Small intestine (tissue), 4 donors: ENCODE data around the gene ACADVL. TPM values are rescaled to one million over a fixed set of nuclear protein-coding genes. Genes with fewer than 3 reads are reported as not detected.

Source experiments
- polyA plus RNA-seq, 4 donors: library from polyadenylated mRNA; stranded (reverse) in 3 of 4; unstranded in 1 of 4; fragments of 200-250 nt in 3 of 4; fragments of 120-200 nt in 1 of 4; gene quantifications; one replicate each; pipeline versions ENCODE4 v1.2.1 to v1.2.3, GENCODE V29; 2013
- donor health status: healthy with polysubstance abuse.
- donor health status: Bipolar disorder and iron deficiency.
- donor health status: healthy.

Gene ACADVL
- polyA plus RNA-seq, 4 donors = 424 to 2,630 (median 1,444) TPM

Other genes with a start within 250 kb of the ACADVL start
- gene ALOX12, start 223.9 kb upstream of the ACADVL start, polyA plus RNA-seq = 1 to 10 TPM in 1 of 4 donors, under 1 TPM in 1, not detected in 2; 0.04 to 1.2 TPM
- gene RNASEK, start 207.3 kb upstream of the ACADVL start, polyA plus RNA-seq = 100 to 1,000 TPM; 204 to 313 (median 285) TPM
- 1 to 10 TPM in 3 of 4 donors, under 1 TPM in 1; 0.45 to 8.7 (median 4.2) TPM for gene BCL6B, start 196.9 kb upstream of the ACADVL start, polyA plus RNA-seq
- 10 to 100 TPM in 1 of 4 donors, 1 to 10 TPM in 3; 1.8 to 11.2 (median 5.0) TPM for gene SLC16A13, start 183.9 kb upstream of the ACADVL start, polyA plus RNA-seq
- gene SLC16A11, start 175.8 kb upstream of the ACADVL start, polyA plus RNA-seq = 1 to 10 TPM in 1 of 4 donors, under 1 TPM in 1, not detected in 2; 0.68 to 2.3 TPM
- 10 to 100 TPM in 2 of 4 donors, 1 to 10 TPM in 1, under 1 TPM in 1; 0.45 to 14.6 (median 10.0) TPM for gene CLEC10A, start 139.7 kb upstream of the ACADVL start, polyA plus RNA-seq
- gene ASGR2, start 105.1 kb upstream of the ACADVL start, polyA plus RNA-seq = under 1 TPM in 2 of 4 donors, not detected in 2; 0.46 to 0.81 TPM
- gene ASGR1, start 40.6 kb upstream of the ACADVL start, polyA plus RNA-seq = 1 to 10 TPM; 1.9 to 2.9 (median 2.7) TPM
- 1 to 10 TPM in 3 of 4 donors, under 1 TPM in 1; 0.67 to 9.2 (median 4.2) TPM for gene DLG4, start 102 bp upstream of the ACADVL start, polyA plus RNA-seq
- 10 to 100 TPM in 3 of 4 donors, 1 to 10 TPM in 1; 8.1 to 44.4 (median 16.0) TPM for gene DVL2, start 14.6 kb downstream of the ACADVL start, polyA plus RNA-seq
- 10 to 100 TPM; 26.4 to 44.3 (median 36.0) TPM for gene PHF23, start 19.5 kb downstream of the ACADVL start, polyA plus RNA-seq
- gene GABARAP, start 22.5 kb downstream of the ACADVL start, polyA plus RNA-seq = 1,000 to 10,000 TPM in 1 of 4 donors, 100 to 1,000 TPM in 3; 541 to 1,100 (median 797) TPM
- gene CTDNEP1, start 31.8 kb downstream of the ACADVL start, polyA plus RNA-seq = 100 to 1,000 TPM in 2 of 4 donors, 10 to 100 TPM in 2; 70.0 to 132 (median 89.3) TPM
- 10 to 100 TPM; 31.3 to 84.6 (median 45.4) TPM for gene ELP5, start 32.3 kb downstream of the ACADVL start, polyA plus RNA-seq
- 100 to 1,000 TPM; 309 to 561 (median 332) TPM for gene CLDN7, start 42.5 kb downstream of the ACADVL start, polyA plus RNA-seq
- 1 to 10 TPM in 2 of 4 donors, under 1 TPM in 2; 0.31 to 5.0 (median 1.2) TPM for gene SLC2A4, start 61.8 kb downstream of the ACADVL start, polyA plus RNA-seq
- 10 to 100 TPM in 2 of 4 donors, 1 to 10 TPM in 2; 4.0 to 49.6 (median 11.1) TPM for gene YBX2, start 74.7 kb downstream of the ACADVL start, polyA plus RNA-seq
- gene EIF5A, start 87.7 kb downstream of the ACADVL start, polyA plus RNA-seq = 100 to 1,000 TPM; 238 to 606 (median 340) TPM
- 100 to 1,000 TPM in 2 of 4 donors, 10 to 100 TPM in 2; 48.3 to 152 (median 86.3) TPM for gene GPS2, start 95.4 kb downstream of the ACADVL start, polyA plus RNA-seq
- gene NEURL4, start 109.4 kb downstream of the ACADVL start, polyA plus RNA-seq = 10 to 100 TPM; 14.3 to 36.9 (median 22.7) TPM
- gene ACAP1, start 116.6 kb downstream of the ACADVL start, polyA plus RNA-seq = 10 to 100 TPM in 1 of 4 donors, 1 to 10 TPM in 3; 3.8 to 43.5 (median 8.5) TPM
- gene KCTD11, start 132.2 kb downstream of the ACADVL start, polyA plus RNA-seq = 1 to 10 TPM; 6.0 to 8.6 (median 7.9) TPM
- gene TMEM95, start 135.2 kb downstream of the ACADVL start, polyA plus RNA-seq = not detected
- gene TNK1, start 161.2 kb downstream of the ACADVL start, polyA plus RNA-seq = 10 to 100 TPM in 2 of 4 donors, 1 to 10 TPM in 2; 8.8 to 16.3 (median 10.7) TPM
- 10 to 100 TPM in 3 of 4 donors, 1 to 10 TPM in 1; 6.3 to 18.0 (median 13.6) TPM for gene PLSCR3, start 174.6 kb downstream of the ACADVL start, polyA plus RNA-seq
- gene TMEM256, start 184.2 kb downstream of the ACADVL start, polyA plus RNA-seq = 100 to 1,000 TPM; 193 to 771 (median 385) TPM
- gene NLGN2, start 187.9 kb downstream of the ACADVL start, polyA plus RNA-seq = 1 to 10 TPM in 2 of 4 donors, under 1 TPM in 2; 0.22 to 6.1 (median 2.6) TPM
- gene SPEM1, start 200.4 kb downstream of the ACADVL start, polyA plus RNA-seq = not detected
- gene SPEM2, start 205.7 kb downstream of the ACADVL start, polyA plus RNA-seq = not detected
- gene SPEM3, start 208.9 kb downstream of the ACADVL start, polyA plus RNA-seq = not detected
- gene TMEM102, start 215.5 kb downstream of the ACADVL start, polyA plus RNA-seq = 10 to 100 TPM in 2 of 4 donors, 1 to 10 TPM in 2; 9.3 to 14.9 (median 10.2) TPM
- under 1 TPM in 2 of 4 donors, not detected in 2; 0.61 to 0.86 TPM for gene FGF11, start 219.6 kb downstream of the ACADVL start, polyA plus RNA-seq
- gene CHRNB1, start 225.1 kb downstream of the ACADVL start, polyA plus RNA-seq = 10 to 100 TPM in 3 of 4 donors, 1 to 10 TPM in 1; 8.4 to 11.9 (median 10.4) TPM